ENCODE results near the gene ACCSL. TPM values are rescaled to one million over a fixed set of nuclear protein-coding genes. Genes with fewer than 3 reads are reported as not detected.

Gene ACCSL
- polyA plus RNA-seq, 4 donors = 0.03 TPM; not detected in 3

- no peaks in the 10 kb centered on the region for H3K27me3 ChIP-seq (ENCODE audit: control insufficient read depth in 3 of 3, insufficient read depth in 3 of 3, low read length in 3 of 3)
- H3K4me3 ChIP-seq (ENCODE audit: low read depth in 1 of 3, low read length in 3 of 3) = no peak overlapping the region
- peaks cover 0 to 6% (median 3%) of the 10 kb centered on the region in 3 donors for H3K4me1 ChIP-seq (ENCODE audit: control insufficient read depth in 3 of 3, insufficient read depth in 2 of 3, low read depth in 1 of 3, low read length in 2 of 3)
- DNase-seq = no peak
- H3K9me3 ChIP-seq (ENCODE audit: control insufficient read depth in 2 of 2, insufficient read depth in 1 of 2, low read depth in 1 of 2, low read length in 1 of 2) = peaks cover 0 to 4% of the 10 kb centered on the region in 2 donors
- WGBS, 3 donors = 90 to 97% (median 92%) methylated on average over 2 of the region's 2 CpGs
- H3K36me3 ChIP-seq (ENCODE audit: control insufficient read depth in 3 of 3, insufficient read depth in 2 of 3, low read depth in 1 of 3, low read length in 3 of 3) = peaks cover 3 to 5% (median 4%) of the 10 kb centered on the region in 3 donors
- no peak overlapping the region for H3K27ac ChIP-seq (ENCODE audit: low read depth in 1 of 3, low read length in 2 of 3)
- no peak for FAIRE-seq
Observed at GRCh38 chr11:44101098-44101497, 53.3 kb downstream of the ACCSL start.

GRCh38 chr11:44104481-44105294 lies 56.9 kb downstream of the ACCSL start:
- FAIRE-seq = no peak
- no peak overlapping the region for H3K27ac ChIP-seq (ENCODE audit: low read depth in 1 of 3, low read length in 2 of 3)
- H3K4me1 ChIP-seq (ENCODE audit: control insufficient read depth in 3 of 3, insufficient read depth in 2 of 3, low read depth in 1 of 3, low read length in 2 of 3) = no peaks in the 10 kb centered on the region
- 88 to 95% (median 89%) methylated on average over 5 of the region's 5 CpGs for WGBS, 3 donors
- H3K4me3 ChIP-seq (ENCODE audit: low read depth in 1 of 3, low read length in 3 of 3) = no peak overlapping the region
- H3K27me3 ChIP-seq (ENCODE audit: control insufficient read depth in 3 of 3, insufficient read depth in 3 of 3, low read length in 3 of 3) = no peaks in the 10 kb centered on the region
- DNase-seq = no peak
- H3K36me3 ChIP-seq (ENCODE audit: control insufficient read depth in 3 of 3, insufficient read depth in 2 of 3, low read depth in 1 of 3, low read length in 3 of 3) = peaks cover 3 to 21% (median 10%) of the 10 kb centered on the region in 3 donors
- H3K9me3 ChIP-seq (ENCODE audit: control insufficient read depth in 2 of 2, insufficient read depth in 1 of 2, low read depth in 1 of 2, low read length in 1 of 2) = peaks cover 0 to 4% of the 10 kb centered on the region in 2 donors

GRCh38 chr11:44108260-44108659 lies 60.5 kb downstream of the ACCSL start:
- 90 to 92% (median 91%) methylated on average over 6 of the region's 6 CpGs for WGBS, 3 donors
- Histone ChIP-seq H3K4me1 (ENCODE audit: control insufficient read depth in 3 of 3, insufficient read depth in 2 of 3, low read depth in 1 of 3, low read length in 2 of 3) (no peaks in the 10 kb centered on the region), H3K36me3 (ENCODE audit: control insufficient read depth in 3 of 3, insufficient read depth in 2 of 3, low read depth in 1 of 3, low read length in 3 of 3) (peaks cover 0 to 20% (median 8%) of the 10 kb centered on the region in 3 donors), H3K9me3 (ENCODE audit: control insufficient read depth in 2 of 2, insufficient read depth in 1 of 2, low read depth in 1 of 2, low read length in 1 of 2) (no peaks in the 10 kb centered on the region), H3K27ac (ENCODE audit: low read depth in 1 of 3, low read length in 2 of 3) (no peak overlapping the region), H3K27me3 (ENCODE audit: control insufficient read depth in 3 of 3, insufficient read depth in 3 of 3, low read length in 3 of 3) (no peaks in the 10 kb centered on the region), H3K4me3 (ENCODE audit: low read depth in 1 of 3, low read length in 3 of 3) (no peak overlapping the region)
- DNase-seq (no peak), FAIRE-seq (no peak)

Other genes with a start within 250 kb of the ACCSL start
- 10 to 100 TPM; 29.7 to 40.3 (median 34.6) TPM for gene ALKBH3, start 167.2 kb upstream of the ACCSL start, polyA plus RNA-seq
- gene C11orf96, start 105.3 kb upstream of the ACCSL start, polyA plus RNA-seq = 10 to 100 TPM in 3 of 4 donors, 1 to 10 TPM in 1; 6.7 to 55.1 (median 31.0) TPM
- 10 to 100 TPM in 3 of 4 donors, 1 to 10 TPM in 1; 7.0 to 62.6 (median 30.8) TPM for gene ACCS, start 18.3 kb downstream of the ACCSL start, polyA plus RNA-seq
- gene EXT2, start 47.7 kb downstream of the ACCSL start, polyA plus RNA-seq = 10 to 100 TPM; 18.6 to 47.1 (median 28.6) TPM

Measured in small intestine (tissue), 7 donors.